ENCODE results near the gene AKAP12.
"Not testable (repeated sequence)": the region's sequence is repeated elsewhere in the genome, so short reads cannot be mapped to it uniquely, and the experiment has no call there.

Gene AKAP12

DNA sequence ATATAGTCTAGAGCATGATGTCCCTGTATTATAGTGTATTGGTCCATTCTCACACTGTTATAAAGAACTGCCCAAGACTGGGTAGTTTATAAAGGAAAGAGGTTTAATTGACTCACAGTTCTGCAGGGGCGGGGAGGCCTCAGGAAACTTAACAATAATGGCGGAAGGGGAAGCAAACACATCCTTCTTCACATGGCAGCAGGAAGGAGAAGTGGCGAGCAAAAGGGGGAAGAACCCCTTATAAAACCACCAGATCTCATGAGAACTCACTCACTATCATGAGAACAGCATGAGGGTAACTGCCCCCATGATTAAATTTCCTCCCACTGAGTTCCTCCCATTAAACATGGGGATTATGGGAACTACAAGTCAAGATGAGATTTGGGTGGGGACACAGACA lies 75.9 kb downstream of the AKAP12 start:
- not testable (repeated sequence) for DNase-seq

DNA sequence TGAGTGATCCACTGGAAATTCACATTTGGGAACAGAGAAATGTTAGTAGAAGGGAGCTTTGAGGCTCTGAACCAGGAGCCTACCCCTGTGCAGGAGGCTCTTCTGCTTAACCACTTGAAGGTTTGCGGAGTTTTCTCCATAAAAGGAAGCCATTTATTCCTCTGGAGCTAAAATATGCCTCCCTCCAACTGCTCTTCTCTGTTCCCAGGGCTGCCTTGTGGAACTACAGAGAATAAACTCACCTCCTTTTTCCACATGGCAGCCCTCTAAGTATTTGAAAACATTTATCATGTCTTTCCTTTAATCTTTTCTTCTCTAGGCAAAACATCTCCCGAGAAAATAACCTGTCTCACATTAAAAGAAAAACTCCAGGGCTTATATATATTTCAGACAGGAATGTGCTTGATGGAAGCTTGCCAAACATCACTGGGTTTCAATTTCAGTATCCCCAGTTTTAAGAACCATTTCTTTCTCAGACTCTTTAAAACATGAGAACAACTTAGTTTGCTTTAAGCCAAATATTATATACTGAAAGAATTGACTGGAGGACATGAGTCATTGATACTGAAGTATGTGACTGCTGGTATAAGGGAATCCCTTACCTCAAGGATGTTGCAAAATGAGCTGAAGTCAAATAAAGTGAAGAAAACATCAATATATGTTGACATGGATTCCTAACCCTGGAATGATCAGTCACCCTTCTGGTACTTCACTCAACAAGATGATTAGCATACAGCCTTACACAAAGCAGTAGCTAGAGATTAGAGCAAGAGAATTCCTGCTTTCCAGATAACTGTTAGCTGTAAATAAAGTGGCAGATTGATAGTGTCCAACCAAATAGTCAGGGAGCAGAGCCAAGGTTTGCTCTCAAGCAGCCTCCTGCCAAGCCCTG lies 77.6 kb downstream of the AKAP12 start:
- DNase-seq, result no peak

DNA sequence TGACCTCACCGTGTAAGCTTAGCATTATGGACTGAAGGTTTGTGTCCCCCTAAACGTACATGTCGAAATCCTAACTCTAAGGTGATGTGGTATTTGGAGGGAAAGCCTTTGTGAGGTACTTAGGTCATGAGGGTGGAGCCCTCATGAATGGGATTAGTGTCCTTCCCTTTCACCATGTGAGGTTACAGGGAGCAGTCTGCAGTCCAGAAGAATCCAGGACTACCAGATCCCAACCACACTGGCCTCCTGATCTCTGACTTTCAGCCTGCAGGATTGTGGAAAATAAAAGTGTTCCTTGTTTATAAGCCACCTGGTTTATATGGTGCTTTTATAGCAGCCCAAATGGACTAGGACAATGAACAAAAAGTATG lies 78.2 kb downstream of the AKAP12 start:
- no peak for DNase-seq

DNA sequence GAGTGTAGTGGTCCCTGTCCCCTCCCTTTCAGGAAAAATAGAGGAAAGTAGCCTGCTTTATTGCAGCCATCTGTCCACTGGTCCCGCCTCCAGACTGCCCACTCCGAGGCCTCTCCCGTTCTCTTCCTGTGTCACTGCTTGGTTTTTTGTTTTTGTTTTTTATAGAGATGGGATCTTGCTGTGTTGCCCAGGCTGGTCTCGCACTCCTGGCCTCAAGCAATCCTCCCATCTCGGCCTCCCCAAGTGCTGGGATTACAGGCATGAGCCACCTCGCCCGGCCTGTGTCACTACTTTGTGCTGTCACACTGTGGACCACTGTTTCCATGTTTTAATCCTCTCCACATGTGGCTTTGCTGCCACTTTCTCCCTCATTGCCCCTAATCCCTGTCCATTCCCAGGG lies 80.4 kb downstream of the AKAP12 start:
- no peak for DNase-seq

DNA sequence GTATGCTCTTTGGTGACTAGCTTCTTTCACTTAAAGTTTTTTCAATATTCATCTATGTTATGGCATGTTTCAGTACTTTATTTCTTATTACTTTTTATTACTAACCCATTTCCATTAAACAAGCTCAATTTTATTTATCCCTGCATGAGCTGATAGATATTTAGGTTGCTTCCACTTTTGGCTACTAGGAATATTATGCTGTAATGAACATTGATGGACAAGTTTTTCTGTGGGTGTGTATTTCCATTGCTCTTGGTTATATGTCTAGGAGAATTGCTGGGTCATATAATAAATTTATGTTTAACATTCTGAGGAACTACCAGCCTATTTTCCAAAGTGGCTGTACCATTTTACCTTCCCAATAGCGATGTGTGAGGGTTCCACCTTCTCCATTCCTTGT lies 81.7 kb downstream of the AKAP12 start:
- no peak for DNase-seq

DNA sequence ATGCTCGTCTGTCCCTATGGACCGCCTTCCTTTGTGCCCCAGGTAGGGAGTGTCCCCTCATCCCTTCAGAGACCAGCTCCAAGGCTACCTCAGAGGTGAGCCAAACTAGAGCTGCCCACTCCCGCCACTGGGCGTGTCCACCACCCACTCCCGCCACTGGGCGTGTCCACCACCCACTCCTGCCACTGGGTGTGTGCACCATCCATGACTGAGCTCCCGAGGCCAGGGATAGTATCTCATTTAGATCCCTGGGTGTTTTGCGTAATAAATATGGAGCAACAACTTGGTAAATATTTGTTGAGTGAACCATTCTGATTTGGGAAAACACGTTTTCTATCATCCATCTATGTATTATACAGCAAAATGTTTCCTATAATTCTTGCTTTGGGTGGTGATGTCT lies 82.8 kb downstream of the AKAP12 start:
- DNase-seq, result no peak

DNA sequence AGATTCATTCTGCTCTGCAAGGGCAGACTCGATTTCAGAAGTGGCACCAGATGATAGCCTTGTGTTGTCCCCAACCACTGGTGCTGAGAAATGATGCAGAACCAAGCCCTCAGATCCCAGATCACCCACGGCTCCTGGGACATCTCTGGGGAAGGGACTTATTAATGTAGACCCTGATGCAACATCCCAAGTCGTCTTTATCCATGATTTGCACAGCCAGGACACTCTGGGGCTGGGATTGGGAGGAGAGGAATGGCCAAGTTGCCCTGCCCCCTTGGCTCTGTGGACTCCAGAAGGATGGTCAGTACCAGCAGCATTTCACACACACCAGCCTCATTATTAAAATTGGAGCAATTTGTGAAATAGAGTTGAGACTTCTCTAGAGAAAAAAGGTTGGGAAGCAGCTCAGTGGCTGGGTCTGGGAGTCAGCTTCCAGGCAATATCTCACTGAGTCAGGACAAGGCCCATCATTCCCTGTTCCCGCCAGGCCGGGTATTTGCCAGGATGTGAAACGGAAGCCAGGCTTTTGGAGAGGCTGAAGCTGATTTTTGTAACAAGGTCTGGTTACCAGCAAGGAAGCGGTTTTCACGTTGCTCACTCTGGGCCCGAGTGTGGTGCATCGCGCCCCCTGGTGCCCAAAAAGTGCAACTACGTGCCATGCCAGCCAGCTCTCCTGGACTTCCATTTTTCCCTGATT lies 84.2 kb downstream of the AKAP12 start:
- peak; percentile 70 for DNase-seq

DNA sequence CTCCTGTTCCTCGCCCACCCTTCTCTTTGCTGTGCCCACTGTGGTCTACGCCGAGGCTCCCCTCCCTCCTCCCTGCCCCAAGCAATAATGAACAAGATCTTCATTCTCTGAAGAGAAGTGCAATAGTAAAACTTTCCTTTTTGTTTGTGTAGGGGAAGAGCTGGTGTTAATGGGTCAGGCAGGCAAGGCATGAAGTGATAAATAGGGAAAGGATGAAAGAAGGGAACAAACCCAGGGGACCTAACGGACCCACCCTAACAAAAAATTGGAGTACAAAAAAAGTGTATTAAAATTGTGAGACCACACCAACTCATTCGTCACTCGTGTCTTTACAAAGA lies 84.7 kb downstream of the AKAP12 start:
- no peak for DNase-seq

DNA sequence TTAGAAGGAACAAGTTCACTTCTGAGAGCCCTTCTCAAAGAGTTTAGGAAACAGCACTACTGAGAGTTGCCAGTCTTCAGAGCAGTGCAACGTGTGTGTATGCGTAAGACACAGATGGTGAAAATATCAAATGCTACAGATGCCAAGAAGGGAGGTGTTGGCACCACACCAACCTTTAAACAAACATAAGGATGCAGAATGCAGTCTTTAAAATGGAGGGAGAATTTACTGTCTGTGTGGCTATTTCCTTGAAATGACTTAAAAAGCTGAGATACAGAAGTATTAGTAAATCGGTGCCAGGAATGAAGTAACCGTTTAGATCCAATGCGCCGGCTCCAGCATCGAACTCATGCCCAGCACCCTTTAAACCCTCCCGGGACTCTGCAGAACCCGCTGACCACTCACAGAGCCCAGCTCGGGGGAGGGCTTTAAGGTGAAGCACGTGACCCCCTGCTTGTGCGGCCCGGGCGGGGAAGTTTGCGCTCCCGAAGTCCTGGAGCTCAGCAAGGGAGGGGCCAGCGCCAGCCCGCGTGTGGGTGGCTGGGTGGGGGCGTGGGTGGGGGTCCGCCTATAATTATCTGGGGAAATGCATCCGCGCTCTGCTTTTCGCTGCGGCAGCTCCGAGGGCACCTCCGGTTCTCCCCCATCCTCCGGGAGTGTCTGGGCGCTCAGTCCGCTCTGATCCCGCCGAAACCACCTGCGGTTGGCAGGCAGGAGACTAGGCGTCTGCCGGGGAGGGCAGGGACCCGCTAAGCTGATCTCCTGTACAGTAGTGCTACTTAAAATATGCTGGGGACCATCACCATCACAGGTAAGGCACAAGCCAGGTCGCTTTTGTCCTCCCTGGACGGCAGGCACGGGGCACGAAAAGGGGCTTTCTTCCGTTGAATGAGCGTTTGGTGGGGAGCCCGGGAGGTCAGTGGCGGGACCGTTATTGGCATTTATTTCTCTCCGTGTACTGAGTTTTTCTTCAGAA lies 85.6 kb downstream of the AKAP12 start:
- no peak for DNase-seq

DNA sequence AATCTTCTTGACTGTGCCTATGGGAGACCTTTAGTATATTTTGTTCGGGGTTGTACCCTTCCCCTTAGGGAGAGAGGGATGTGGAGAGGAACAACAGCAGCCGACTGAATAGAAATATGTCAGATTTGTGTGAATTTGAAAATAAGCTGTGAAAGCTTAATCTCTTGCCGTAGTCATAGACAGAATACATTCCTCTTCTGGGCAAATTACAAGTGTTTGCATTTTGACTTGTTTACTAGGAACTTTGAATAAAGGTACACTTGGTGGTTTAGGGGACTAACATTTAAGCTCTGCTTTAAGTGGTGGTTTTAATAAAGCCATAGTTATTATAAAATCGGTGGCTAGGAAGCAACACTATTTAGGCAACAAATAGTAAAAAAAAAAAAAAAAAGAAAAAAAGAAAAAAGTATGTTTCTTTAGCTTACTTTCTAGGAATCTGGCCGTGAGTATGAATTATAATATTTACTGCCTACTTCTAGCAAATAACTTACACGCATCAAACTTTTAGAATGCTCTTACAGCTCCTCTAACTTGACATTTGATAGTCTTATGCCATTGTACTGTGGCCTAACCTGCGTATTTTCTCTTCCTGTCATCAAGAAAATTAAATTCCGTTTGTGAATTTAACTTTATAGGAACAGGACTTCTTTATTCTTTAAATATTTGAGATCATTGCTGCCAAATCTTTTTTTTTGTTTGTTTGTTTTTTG lies 86.5 kb downstream of the AKAP12 start:
- DNase-seq, result no peak

DNA sequence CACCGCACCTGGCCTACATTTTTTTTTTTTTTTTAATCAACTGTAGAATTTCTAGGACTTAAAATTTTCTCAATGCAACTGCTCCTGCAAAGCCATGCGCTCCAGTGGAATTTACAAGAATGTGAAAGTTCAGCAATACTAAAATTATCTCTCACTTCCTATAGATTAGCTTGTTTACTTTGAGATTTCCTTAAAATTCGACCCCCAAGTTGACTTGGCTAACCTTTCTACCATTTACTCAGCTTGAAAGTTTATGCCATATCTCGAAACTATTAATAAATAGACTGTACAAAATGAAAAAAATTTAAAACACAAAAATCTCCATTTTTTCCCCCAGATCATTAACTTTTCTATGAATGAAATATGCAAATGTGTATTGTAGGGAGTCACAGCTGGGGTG lies 87.3 kb downstream of the AKAP12 start:
- DNase-seq, result no peak

DNA sequence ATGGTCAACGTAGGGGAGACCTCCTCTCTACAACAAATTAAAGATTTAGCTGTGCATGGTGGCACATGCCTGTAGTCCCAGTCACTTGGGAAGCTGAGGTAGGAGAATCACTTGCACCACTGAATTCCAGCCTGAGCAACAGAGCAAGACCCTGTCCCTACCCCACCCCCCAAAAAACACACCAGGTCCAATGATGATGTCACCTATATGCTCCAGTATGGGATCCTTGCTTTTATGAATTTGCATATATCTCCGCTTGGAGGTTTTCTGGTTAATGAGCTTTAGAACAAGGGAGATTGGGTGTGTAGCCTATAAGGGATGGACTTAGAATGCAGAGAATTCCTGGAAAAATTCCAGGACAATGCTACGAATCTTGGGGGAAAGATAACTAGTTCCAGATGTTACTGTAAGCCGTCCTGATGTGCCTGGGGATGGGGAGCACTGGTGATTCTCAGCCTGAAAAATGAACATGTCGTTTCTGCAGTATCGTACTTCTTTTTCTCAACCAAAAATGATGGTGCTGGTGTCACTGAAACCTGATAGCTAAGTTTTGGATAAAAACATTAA lies 90.4 kb downstream of the AKAP12 start:
- DNase-seq, result no peak

DNA sequence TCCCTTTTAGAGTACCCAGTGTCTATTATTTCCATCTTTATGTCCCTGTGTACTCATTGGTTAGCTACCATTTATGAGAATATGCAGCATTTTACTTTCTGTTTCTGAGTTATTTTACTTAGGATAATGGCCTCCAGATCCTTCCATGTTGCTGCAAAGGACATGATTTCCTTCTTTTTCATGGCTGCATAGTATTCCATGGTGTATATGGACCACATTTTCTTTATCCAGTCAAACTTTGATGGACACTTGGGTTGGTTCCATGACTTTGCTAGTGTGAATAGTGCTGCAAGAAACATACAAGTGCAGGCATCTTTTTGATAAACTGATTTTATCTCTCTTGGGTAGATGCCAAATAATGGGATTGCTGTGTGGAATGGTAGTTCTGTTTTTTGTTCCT lies 96.2 kb downstream of the AKAP12 start:
- no peak for DNase-seq

DNA sequence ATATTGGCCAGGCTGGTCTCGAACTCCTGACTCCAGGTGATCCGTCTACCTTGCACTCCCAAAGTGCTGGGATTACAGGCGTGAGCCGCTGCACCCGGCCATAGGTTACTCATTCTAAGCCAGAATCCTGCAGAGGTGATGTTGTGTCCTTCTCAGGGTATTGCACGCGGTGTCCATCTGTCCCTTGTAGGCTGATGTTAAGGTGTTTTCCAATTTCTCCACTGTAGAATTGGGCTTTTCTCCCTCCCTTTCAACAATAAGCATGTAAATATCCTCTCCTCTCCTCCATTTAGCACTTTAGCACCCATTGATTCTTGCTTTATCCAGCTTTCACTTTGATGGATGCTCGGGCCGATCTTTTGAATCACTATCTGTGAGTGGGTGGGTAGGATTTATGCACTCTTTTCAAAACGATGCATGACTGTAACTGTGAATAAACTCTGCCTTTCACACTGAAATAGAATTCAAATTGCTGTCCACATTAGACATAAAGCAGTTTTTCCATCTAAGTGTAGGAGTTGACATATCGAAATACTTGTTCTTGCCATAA lies 99.0 kb downstream of the AKAP12 start:
- DNase-seq, result no peak

DNA sequence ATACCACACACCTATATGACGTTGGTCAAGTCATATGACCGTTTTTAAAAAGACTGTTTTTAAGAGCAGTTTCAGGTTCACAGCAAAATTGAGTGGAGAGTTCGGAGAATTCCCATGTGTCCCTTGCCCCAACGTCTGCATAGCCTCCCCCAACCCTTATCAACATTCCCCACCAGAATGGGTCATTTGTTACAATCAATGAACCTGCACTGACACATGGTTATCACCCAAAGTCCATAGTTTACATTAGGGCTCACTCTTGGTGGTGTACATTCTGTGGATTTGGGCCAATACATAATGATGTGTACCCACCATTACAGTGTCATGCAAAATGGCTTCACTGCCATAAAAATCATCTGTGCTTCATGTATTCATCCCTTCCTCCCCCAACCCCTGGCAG lies 99.6 kb downstream of the AKAP12 start:
- no peak for DNase-seq

DNA sequence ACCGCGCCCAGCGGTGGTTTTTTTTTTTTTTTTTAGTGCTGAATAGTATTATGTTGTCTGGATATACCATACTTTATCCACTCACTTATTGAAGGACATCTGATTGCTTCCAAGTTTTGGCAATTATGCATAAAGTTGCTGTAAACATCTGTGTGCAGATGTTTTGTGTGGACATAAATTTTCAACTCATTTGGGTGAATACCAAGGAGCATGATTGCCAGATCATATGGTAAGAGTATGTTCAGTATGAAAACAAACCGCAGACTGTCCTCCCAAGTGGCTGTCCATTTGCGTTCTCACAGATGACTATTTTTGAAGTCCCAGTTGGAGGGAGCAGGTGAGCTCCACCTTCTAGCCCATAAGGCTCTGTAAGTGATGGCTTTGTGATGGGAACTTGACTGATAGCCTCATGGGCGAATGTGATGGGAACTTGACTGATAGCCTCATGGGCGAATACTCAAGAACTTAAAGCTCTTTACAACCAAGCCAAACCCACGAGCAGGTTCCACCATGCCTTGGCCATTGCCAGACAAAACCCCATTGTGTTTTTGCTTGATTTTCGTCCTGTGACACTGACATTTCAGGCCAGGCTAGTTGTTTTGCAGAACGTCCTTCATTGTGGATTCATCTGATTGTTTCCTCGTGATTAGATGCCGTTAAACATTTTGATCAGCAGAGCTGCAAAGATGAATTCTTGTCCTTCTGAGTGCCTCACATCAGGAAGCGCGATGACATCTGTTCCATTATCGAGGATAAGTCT lies 100.6 kb downstream of the AKAP12 start:
- DNase-seq, result no peak

DNA sequence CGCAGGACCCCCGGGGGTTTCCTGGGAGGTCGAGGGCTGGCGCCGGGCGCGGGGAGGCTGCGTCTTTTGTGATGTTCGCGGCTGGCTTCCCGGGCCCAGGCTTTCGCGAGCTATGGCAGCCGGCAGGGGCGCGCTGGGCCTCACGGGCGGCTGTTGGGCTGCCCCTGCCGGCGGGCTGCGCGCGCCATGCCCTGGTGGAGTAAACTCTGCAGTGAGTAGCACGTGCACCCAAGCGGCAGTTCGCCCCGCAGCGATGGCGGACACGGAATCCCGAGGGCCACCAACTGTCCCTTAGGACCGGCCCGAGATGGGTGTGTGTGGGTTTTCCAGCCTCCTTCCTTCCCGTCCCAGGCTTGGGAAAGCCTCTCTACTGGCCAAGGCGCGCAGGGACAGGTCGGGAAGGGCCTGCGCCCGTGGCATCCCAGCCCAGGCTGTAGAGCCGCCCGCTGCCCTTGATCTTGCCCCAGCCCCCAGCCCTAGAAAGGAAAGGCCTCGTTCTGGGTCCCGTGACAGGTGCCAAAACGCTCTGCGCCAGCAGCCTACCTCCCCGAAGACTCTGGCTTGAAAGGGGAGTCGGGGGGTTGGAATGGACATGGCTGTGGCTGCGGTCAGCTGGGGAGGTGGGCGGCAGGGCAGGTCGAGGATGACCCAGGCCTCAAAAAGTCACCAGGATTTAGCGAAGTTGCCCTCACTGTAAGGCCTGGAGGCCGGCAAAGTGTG lies 101.9 kb downstream of the AKAP12 start:
- no peak for DNase-seq

DNA sequence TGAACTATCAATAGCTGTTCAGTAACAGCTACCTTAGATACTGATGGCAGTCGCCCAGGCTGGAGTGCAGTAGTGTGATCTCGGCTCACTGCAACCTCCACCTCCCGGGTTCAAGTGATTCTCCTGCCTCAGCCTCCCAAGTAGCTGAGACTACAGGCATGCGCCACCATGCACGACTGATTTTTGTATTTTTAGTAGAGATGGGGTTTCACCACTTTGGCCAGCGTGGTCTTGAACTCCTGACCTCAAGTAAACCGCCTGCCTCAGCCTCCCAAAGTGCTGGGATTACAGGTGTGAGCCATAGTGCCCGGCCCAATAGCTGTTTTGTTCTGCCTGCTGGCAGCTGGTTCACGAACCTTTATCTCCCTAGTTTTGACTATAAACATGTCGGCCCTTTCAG lies 103.0 kb downstream of the AKAP12 start:
- not testable (repeated sequence) for DNase-seq

DNA sequence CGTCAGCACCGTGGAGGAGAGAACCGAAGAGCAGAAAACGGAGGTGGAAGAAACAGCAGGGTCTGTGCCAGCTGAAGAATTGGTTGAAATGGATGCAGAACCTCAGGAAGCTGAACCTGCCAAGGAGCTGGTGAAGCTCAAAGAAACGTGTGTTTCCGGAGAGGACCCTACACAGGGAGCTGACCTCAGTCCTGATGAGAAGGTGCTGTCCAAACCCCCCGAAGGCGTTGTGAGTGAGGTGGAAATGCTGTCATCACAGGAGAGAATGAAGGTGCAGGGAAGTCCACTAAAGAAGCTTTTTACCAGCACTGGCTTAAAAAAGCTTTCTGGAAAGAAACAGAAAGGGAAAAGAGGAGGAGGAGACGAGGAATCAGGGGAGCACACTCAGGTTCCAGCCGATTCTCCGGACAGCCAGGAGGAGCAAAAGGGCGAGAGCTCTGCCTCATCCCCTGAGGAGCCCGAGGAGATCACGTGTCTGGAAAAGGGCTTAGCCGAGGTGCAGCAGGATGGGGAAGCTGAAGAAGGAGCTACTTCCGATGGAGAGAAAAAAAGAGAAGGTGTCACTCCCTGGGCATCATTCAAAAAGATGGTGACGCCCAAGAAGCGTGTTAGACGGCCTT lies 110.0 kb downstream of the AKAP12 start:
- DNase-seq, result no peak
